Mesenchymal stem cell (in vitro differentiated cells and primary cell): ENCODE data around the gene MYO1D.

ENCODE experiments used
- DNase-seq: peaks from one replicate; pipeline ENCODE4 v3.0.0-alpha.2; 2013
- H2AFZ ChIP-seq: one replicate; pipeline ENCODE4 v1.6.1; 2013; ENCODE audit warnings: low read depth, mild to moderate bottlenecking, control low read depth, inconsistent platforms, low read length, moderate library complexity
- H2AK5ac ChIP-seq: 2 replicates; pipeline ENCODE4 v1.6.1; 2013; ENCODE audit warnings: low read length, moderate library complexity, mild to moderate bottlenecking, inconsistent platforms; ENCODE audit not compliant: severe bottlenecking
- H2BK120ac ChIP-seq: one replicate; pipeline ENCODE4 v1.6.1; 2013; ENCODE audit warnings: low read depth, mild to moderate bottlenecking, inconsistent platforms, low read length, moderate library complexity
- H2BK12ac ChIP-seq, 2 experiments: one replicate each; pipeline ENCODE4 v1.6.1; 2013; ENCODE audit warnings: inconsistent platforms in 2 of 2, low read length in 2 of 2, mild to moderate bottlenecking in 2 of 2, moderate library complexity in 2 of 2, control low read depth in 1 of 2
- H2BK15ac ChIP-seq: one replicate; pipeline ENCODE4 v1.6.1; 2013; ENCODE audit warnings: mild to moderate bottlenecking, low read depth, inconsistent platforms; ENCODE audit not compliant: poor library complexity, severe bottlenecking
- H2BK5ac ChIP-seq: 2 replicates; pipeline ENCODE4 v1.6.1; 2013; ENCODE audit warnings: low read depth, mild to moderate bottlenecking, low read length, control low read depth, inconsistent platforms; ENCODE audit not compliant: poor library complexity, severe bottlenecking
- H3K14ac ChIP-seq, 2 experiments: one replicate each; pipeline ENCODE4 v1.6.1; 2013; ENCODE audit warnings: inconsistent platforms in 2 of 2, low read length in 2 of 2, control low read depth in 1 of 2, mild to moderate bottlenecking in 1 of 2, moderate library complexity in 1 of 2
- H3K18ac ChIP-seq, 2 experiments: one replicate each; pipeline ENCODE4 v1.6.1; 2013; ENCODE audit warnings: inconsistent platforms in 2 of 2, low read length in 2 of 2, control low read depth in 1 of 2, low read depth in 1 of 2, mild to moderate bottlenecking in 1 of 2
- H3K23ac ChIP-seq, 2 experiments: one replicate each; pipeline ENCODE4 v1.6.1; 2013; ENCODE audit warnings: inconsistent platforms in 2 of 2, low read length in 2 of 2, mild to moderate bottlenecking in 2 of 2, moderate library complexity in 2 of 2, control low read depth in 1 of 2
- H3K27ac ChIP-seq: 2 replicates; pipeline ENCODE4 v1.5.1; 2013; ENCODE audit warnings: mild to moderate bottlenecking, moderate library complexity, low read length, control low read depth, inconsistent platforms; ENCODE audit not compliant: poor library complexity, severe bottlenecking
- H3K27me3 ChIP-seq, 2 experiments: 2 replicates each; pipeline versions ENCODE4 v1.6.1 to v1.7.0; 2013; ENCODE audit warnings: low read length in 2 of 2, mild to moderate bottlenecking in 2 of 2, moderate library complexity in 2 of 2, control low read depth in 1 of 2, inconsistent platforms in 1 of 2; ENCODE audit not compliant: control insufficient read depth in 1 of 2, insufficient read depth in 1 of 2
- H3K36me3 ChIP-seq, 2 experiments: 2 replicates each; pipeline versions ENCODE4 v1.6.1 to v1.7.0; 2013; ENCODE audit warnings: low read length in 2 of 2, control low read depth in 1 of 2, inconsistent platforms in 1 of 2, low read depth in 1 of 2, mild to moderate bottlenecking in 1 of 2; ENCODE audit not compliant: insufficient read depth in 2 of 2, control insufficient read depth in 1 of 2
- H3K4ac ChIP-seq, 2 experiments: one replicate each; pipeline ENCODE4 v1.6.1; 2013; ENCODE audit warnings: inconsistent platforms in 2 of 2, low read length in 2 of 2, mild to moderate bottlenecking in 2 of 2, moderate library complexity in 2 of 2, control low read depth in 1 of 2, low read depth in 1 of 2
- H3K4me1 ChIP-seq: 2 replicates; pipeline ENCODE4 v1.6.1; 2013; ENCODE audit warnings: low read depth, low read length, control low read depth; ENCODE audit not compliant: control insufficient read depth, insufficient read depth
- H3K4me2 ChIP-seq: 2 replicates; pipeline ENCODE4 v1.6.1; 2013; ENCODE audit warnings: low read length, mild to moderate bottlenecking, inconsistent platforms; ENCODE audit not compliant: poor library complexity, severe bottlenecking
- H3K4me3 ChIP-seq, 2 experiments: 2 replicates each; pipeline versions ENCODE4 v1.5.1 to v1.7.0; 2013; ENCODE audit warnings: low read length in 2 of 2, mild to moderate bottlenecking in 2 of 2, control low read depth in 1 of 2, low read depth in 1 of 2; ENCODE audit not compliant: insufficient read depth in 1 of 2
- H3K79me1 ChIP-seq: replicated peaks from 2 replicates; pipeline ENCODE4 v1.6.1; 2013; ENCODE audit warnings: mild to moderate bottlenecking, control low read depth, low read length, inconsistent platforms; ENCODE audit not compliant: poor library complexity, severe bottlenecking
- H3K9ac ChIP-seq: 2 replicates; pipeline ENCODE4 v1.7.0; 2013; ENCODE audit warnings: mild to moderate bottlenecking, low read length, moderate library complexity
- H3K9me3 ChIP-seq: 2 replicates; pipeline ENCODE4 v1.7.0; 2013; ENCODE audit warnings: mild to moderate bottlenecking, low read length; ENCODE audit not compliant: control insufficient read depth
- H4K8ac ChIP-seq: one replicate; pipeline ENCODE4 v1.6.1; 2013; ENCODE audit warnings: inconsistent platforms, mild to moderate bottlenecking, low read length, moderate library complexity
- H4K91ac ChIP-seq: one replicate; pipeline ENCODE4 v1.6.1; 2013; ENCODE audit warnings: mild to moderate bottlenecking, low read length, inconsistent platforms
- WGBS: methylation state at CpG from one replicate; pipeline ENCODE4 v1.1.7; 2013; ENCODE audit warnings: mixed read lengths; 5-methylcytosine and 5-hydroxymethylcytosine counted together

Gene MYO1D

DNA sequence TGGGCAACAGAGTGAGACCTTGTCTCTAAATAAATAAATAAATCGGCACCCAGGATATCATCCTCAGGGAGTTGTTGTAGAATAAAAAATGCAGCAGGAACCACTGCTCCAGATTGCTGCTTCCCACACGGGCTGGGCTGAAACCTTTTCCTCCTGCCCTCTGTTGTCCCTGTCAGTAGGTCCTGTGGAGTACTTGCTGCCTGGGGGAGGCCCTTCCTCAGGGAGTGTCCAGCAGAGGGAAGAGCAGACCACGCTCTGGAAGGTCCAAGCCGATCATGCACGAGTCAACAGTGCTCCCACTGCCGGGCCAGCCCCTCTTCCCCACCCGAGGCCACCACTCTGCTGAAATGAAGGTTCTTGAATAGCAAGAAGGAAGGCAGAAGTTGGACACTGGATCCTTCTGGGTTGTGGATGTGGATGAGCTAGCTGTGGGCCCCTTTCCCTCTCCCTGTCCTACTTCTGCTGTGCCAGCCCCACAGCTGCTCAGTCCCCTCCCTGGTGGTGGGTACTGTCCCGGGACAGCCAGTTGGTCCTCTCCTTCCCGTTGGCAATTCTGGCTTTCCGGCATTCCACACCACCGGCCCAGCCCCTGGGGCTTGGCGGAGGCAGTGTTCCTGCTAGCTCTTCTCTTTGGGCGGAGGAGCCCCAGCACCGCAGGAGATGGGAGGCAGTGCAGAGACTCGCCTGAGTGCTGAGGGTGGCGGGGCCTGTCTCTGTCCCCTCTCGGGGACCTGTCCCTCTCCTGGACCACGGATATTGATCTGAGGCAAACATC lies 379.3 kb downstream of the MYO1D start:
- no peak overlapping the region for H2BK12ac ChIP-seq
- peaks cover 0 to 21% of the 10 kb centered on the region in 2 experiments for H3K36me3 ChIP-seq
- H3K4ac ChIP-seq = no peak overlapping the region
- H3K4me1 ChIP-seq = peaks cover 47% of the 10 kb centered on the region
- no peak overlapping the region for H3K4me2 ChIP-seq
- H3K14ac ChIP-seq = no peak overlapping the region
- H2AK5ac ChIP-seq = peak overlapping the region; percentile 3
- no peak overlapping the region for H2BK120ac ChIP-seq
- no peak overlapping the region for H2AFZ ChIP-seq
- H3K9me3 ChIP-seq = no peaks in the 10 kb centered on the region
- H4K91ac ChIP-seq = no peak overlapping the region
- H2BK5ac ChIP-seq = no peak overlapping the region
- no peak overlapping the region for H3K23ac ChIP-seq
- H3K4me3 ChIP-seq = no peak overlapping the region
- DNase-seq = peak; percentile 40
- H2BK15ac ChIP-seq = no peak overlapping the region
- H4K8ac ChIP-seq = peak overlapping the region; percentile 35
- H3K79me1 ChIP-seq = no peaks in the 10 kb centered on the region
- no peaks in the 10 kb centered on the region for H3K27me3 ChIP-seq
- 88% methylated on average over 14 of the region's 18 CpGs for WGBS
- no peak overlapping the region for H3K9ac ChIP-seq
- no peak overlapping the region for H3K27ac ChIP-seq
- no peak overlapping the region for H3K18ac ChIP-seq

DNA sequence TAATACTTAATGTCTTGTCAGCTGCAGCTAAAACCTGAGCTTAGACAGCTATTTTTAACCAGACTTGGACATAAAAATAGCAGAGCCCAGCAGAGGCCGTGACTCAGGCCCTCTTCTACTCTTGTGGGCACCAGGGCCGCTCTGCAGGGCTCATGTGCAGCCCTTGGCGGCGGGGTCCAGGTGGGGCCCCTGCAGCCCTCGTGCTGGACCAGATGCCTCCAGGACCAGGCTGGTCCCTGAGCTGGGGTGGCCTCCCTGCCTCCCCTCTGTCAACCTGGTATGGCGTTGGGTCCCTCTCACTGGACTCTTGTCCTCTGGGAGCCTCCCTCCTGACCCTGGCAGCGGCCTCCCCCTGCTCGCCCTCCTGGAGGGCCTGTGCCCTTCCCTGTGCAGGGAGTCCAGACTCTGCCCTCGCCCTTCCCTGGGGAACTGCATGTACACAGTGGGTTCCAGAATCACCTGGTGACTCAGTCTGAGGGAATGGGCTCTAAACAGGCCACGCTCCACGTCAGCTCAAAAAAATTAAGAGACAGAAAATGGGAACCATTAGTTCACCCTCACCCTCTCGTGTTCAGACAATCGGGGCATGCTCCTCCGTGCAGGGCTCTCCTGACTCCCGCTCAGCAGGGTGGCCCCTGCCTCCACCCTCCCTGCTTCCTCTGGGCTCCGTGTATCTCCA lies 380.4 kb downstream of the MYO1D start:
- no peak overlapping the region for H2AFZ ChIP-seq
- H2BK15ac ChIP-seq = no peak overlapping the region
- H3K9ac ChIP-seq = no peak overlapping the region
- peaks cover 50% of the 10 kb centered on the region for H3K4me1 ChIP-seq
- no peak overlapping the region for H3K14ac ChIP-seq
- no peaks in the 10 kb centered on the region for H3K9me3 ChIP-seq
- H3K27ac ChIP-seq = peak overlapping the region; percentile 17
- H3K27me3 ChIP-seq = no peaks in the 10 kb centered on the region
- no peak overlapping the region for H2BK5ac ChIP-seq
- peak overlapping the region; percentile 60 for H4K8ac ChIP-seq
- H3K23ac ChIP-seq = no peak overlapping the region
- H2BK120ac ChIP-seq = no peak overlapping the region
- 35% methylated on average over 14 of the region's 16 CpGs for WGBS
- no peak overlapping the region for H2BK12ac ChIP-seq
- DNase-seq = peak; percentile 76
- peaks cover under 1 to 14% of the 10 kb centered on the region in 2 experiments for H3K36me3 ChIP-seq
- no peak overlapping the region for H2AK5ac ChIP-seq
- no peaks in the 10 kb centered on the region for H3K79me1 ChIP-seq
- peak overlapping the region; percentile 20 for H4K91ac ChIP-seq
- H3K18ac ChIP-seq = no peak overlapping the region
- peak overlapping the region in 1 of 2 experiments; percentile 10 for H3K4ac ChIP-seq
- no peak overlapping the region for H3K4me3 ChIP-seq
- no peak overlapping the region for H3K4me2 ChIP-seq

DNA sequence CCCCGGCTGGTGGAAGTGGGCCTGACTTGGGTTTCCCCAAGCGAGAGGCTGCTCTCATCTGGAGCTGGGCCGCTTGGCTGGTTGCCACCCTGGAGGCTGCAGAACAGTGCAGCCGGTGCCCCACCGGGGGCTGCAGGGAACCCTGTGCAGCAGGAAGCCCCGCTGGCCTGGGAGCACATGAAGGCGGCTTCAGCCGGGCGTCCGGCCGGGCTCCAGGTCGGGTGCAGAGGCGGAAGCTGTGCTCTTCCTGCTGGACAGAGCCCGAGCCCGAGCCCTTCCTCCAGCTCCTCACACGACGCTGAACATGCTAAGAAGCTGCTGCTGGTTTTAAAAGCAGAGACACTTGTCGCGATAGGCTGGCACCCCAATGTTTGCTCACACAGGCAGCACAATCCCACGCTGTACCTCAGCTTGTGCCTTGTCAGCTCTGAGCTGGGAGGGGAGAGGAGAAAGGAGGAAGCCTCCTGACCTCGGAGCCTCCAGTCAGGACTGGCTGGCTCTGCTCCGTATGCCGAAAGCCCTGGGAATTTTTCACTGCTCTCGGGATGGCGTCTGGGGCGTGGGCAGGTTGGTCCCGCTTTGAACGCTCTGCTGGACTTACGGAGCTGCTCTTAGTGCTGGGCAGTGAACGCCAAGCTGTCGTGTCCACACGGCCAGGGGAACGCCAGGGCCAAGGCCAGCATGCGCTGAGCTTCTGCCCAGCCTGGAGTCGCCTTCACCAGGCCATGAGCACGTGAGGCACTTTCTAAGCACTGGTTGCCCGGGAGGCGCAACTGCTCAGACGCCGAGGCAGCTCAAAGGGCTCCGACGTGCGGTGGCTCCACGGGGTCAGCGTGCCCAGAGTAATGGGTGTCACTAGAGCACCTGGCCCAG lies 381.3 kb downstream of the MYO1D start:
- DNase-seq = no peak
- no peak overlapping the region for H3K9ac ChIP-seq
- no peak overlapping the region for H3K4ac ChIP-seq
- H2BK5ac ChIP-seq = no peak overlapping the region
- H2AFZ ChIP-seq = no peak overlapping the region
- peaks cover 5 to 14% of the 10 kb centered on the region in 2 experiments for H3K36me3 ChIP-seq
- no peak overlapping the region for H2BK15ac ChIP-seq
- 90% methylated on average over 45 of the region's 45 CpGs for WGBS
- H3K9me3 ChIP-seq = no peaks in the 10 kb centered on the region
- H2BK120ac ChIP-seq = no peak overlapping the region
- no peak overlapping the region for H4K8ac ChIP-seq
- H3K14ac ChIP-seq = peak overlapping the region in 1 of 2 experiments; percentile 84
- no peak overlapping the region for H3K4me2 ChIP-seq
- peak overlapping the region in 1 of 2 experiments; percentile 29 for H2BK12ac ChIP-seq
- no peak overlapping the region for H4K91ac ChIP-seq
- H3K27me3 ChIP-seq = no peaks in the 10 kb centered on the region
- H3K79me1 ChIP-seq = peaks cover 2% of the 10 kb centered on the region
- H3K27ac ChIP-seq = no peak overlapping the region
- H3K4me3 ChIP-seq = no peak overlapping the region
- H3K4me1 ChIP-seq = peaks cover 50% of the 10 kb centered on the region
- peak overlapping the region in 1 of 2 experiments; percentile 42 for H3K18ac ChIP-seq
- no peak overlapping the region for H3K23ac ChIP-seq
- H2AK5ac ChIP-seq = no peak overlapping the region
